Central memory CD8-positive, alpha-beta T cell (primary cell): ENCODE results near the gene NRARP.

Experiments
- ATAC-seq: fragments of 150-1000 bp; cut with Tn5 transposase; replicated peaks from 2 replicates; pipeline ENCODE4 v1.10.0; 2022; ENCODE audit warnings: mild to moderate bottlenecking, moderate FRiP score, moderate number of reproducible peaks; ENCODE audit not compliant: poor library complexity, severe bottlenecking; ENCODE audit errors: extremely low read depth
- DNase-seq, 2 donors: peaks; one replicate each; pipeline ENCODE4 v3.0.0; 2021; ENCODE audit warnings: low spot score in 2 of 2
- H3K27ac Mint-ChIP-seq: one replicate; pipeline ENCODE4 v1.8.0; 2022; ENCODE audit warnings: low read depth, mild to moderate bottlenecking, moderate library complexity, mixed read lengths
- H3K27me3 Mint-ChIP-seq: one replicate; pipeline ENCODE4 v1.8.0; 2022; ENCODE audit warnings: mixed read lengths
- H3K36me3 Mint-ChIP-seq: one replicate; pipeline ENCODE4 v1.8.0; 2022; ENCODE audit warnings: mild to moderate bottlenecking, moderate library complexity, mixed read lengths; ENCODE audit not compliant: insufficient read depth
- H3K4me1 Mint-ChIP-seq: one replicate; pipeline ENCODE4 v1.8.0; 2022; ENCODE audit warnings: mixed read lengths
- H3K4me3 Mint-ChIP-seq: one replicate; pipeline ENCODE4 v1.8.0; 2022; ENCODE audit warnings: mild to moderate bottlenecking, moderate library complexity, mixed read lengths
- H3K9me3 Mint-ChIP-seq: one replicate; pipeline ENCODE4 v1.8.0; 2022; ENCODE audit warnings: mixed read lengths

The NRARP gene

DNA sequence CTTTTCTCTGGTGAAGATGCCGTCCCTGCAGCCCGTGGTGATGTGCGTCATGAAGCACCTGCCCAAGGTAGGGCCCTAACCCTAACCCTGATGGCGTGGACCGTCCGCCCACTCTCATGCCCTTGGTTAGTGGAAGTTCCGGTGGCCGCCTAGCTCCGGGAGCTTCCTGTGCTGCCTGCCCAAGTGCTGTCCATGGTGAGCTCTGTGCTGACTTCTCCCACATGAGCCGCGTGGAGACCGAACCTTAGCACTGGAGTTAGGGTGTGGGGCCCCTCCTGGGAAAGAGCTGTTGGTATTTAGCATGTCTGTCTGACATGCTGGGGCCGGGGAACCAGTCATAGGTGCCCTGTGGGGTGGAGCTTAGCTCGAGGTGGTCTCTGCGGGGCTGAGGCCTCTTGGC lies 45.7 kb downstream of the NRARP start:
- DNase-seq (no peak), ATAC-seq (no peak)
- peaks cover 15% of the 10 kb centered on the region for H3K4me1 Mint-ChIP-seq
- H3K27ac Mint-ChIP-seq, result no peak overlapping the region
- no peaks in the 10 kb centered on the region for H3K27me3 Mint-ChIP-seq
- peaks cover 28% of the 10 kb centered on the region for H3K36me3 Mint-ChIP-seq
- peak overlapping the region; percentile 87 for H3K4me3 Mint-ChIP-seq
- H3K9me3 Mint-ChIP-seq, result no peaks in the 10 kb centered on the region

DNA sequence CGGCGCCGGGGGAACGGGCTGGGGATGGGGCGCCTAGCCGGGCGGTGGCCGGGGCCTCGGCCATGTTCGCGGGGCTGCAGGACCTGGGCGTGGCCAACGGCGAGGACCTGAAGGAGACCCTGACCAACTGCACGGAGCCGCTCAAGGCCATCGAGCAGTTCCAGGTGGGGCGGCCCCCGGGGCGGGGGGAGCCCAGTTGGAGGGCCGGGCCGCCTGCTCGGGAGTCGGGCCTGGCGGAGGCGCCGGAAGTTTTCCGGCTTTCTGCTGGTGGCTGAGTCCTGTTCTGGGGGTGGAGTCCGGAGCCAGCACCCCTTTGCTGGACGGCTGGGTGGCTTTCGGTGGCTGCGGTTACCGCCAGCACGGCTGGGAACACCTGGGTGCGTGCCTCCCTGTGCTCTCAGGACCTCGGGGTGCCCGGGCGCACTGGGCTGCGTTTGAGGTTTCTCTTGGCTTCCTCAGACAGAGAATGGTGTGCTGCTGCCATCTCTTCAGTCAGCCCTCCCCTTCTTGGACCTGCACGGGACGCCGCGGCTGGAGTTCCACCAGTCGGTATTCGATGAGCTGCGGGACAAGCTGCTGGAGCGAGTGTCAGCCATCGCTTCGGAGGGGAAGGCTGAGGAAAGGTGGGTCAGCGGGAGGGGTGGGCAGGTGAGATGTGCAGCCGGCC lies 46.5 kb downstream of the NRARP start:
- Mint-ChIP-seq H3K27ac (peak overlapping the region; percentile 59), H3K4me1 (peaks cover 15% of the 10 kb centered on the region), H3K36me3 (peaks cover 27% of the 10 kb centered on the region), H3K4me3 (peak overlapping the region; percentile 87), H3K9me3 (no peaks in the 10 kb centered on the region), H3K27me3 (no peaks in the 10 kb centered on the region)
- DNase-seq (peak in 1 of 2 donors; percentile 28), ATAC-seq (peak; percentile 34)

DNA sequence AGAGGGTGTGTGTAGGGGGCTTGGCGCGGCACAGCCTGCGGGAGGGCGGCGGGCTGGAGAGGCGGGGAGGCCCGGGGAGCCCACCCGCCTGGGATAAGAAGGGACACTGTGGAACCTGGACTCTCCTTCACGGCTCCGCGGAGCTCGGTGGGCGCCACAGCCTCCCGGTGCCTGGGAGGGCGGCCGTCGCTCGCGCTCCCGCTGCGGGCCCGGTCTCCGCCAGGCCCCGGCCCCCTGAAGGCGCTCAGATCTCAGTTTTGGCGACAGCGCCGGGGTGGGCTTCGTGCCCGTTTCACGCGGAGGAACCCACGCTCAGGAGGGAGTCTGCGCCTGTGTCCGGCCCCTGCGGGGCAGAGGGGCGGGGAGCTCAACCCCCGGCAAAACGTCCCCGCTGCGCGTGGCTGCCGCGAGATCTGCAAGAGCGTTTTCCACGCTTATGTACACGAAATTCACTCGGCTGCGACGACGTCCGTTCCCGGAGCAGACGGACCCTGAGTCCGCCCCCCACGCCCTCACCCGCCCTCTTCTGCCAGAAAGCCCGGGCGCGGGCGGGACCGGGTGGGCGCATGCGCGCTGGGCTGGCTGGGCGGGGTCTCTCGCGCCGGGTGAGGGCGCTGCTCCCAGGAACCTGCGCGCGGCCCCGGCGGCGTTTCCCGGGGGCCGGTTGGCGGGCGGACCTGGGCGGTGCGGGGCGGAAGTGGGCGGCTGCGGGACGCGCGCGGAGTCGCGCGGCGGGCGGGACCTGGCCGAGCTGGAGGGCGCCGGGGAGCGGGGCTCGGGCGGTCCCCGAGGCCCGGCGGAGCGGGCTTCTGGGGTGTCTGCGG lies 47.2 kb downstream of the NRARP start, which contains the start of gene NELFB:
NELFB (plus strand) TSS at position 704 of the 824 bp plus-strand sequence.
- ATAC-seq, result peak; percentile 86
- no peaks in the 10 kb centered on the region for H3K9me3 Mint-ChIP-seq
- H3K4me3 Mint-ChIP-seq, result peak within 1 kb of the TSS; percentile 87
- H3K27me3 Mint-ChIP-seq, result no peaks in the 10 kb centered on the region
- peak within 1 kb of the TSS; percentile 59 for H3K27ac Mint-ChIP-seq
- peaks cover 15% of the 10 kb centered on the region for H3K4me1 Mint-ChIP-seq
- H3K36me3 Mint-ChIP-seq, result peaks cover 27% of the 10 kb centered on the region
- DNase-seq, result peak; percentile 90 to 96

DNA sequence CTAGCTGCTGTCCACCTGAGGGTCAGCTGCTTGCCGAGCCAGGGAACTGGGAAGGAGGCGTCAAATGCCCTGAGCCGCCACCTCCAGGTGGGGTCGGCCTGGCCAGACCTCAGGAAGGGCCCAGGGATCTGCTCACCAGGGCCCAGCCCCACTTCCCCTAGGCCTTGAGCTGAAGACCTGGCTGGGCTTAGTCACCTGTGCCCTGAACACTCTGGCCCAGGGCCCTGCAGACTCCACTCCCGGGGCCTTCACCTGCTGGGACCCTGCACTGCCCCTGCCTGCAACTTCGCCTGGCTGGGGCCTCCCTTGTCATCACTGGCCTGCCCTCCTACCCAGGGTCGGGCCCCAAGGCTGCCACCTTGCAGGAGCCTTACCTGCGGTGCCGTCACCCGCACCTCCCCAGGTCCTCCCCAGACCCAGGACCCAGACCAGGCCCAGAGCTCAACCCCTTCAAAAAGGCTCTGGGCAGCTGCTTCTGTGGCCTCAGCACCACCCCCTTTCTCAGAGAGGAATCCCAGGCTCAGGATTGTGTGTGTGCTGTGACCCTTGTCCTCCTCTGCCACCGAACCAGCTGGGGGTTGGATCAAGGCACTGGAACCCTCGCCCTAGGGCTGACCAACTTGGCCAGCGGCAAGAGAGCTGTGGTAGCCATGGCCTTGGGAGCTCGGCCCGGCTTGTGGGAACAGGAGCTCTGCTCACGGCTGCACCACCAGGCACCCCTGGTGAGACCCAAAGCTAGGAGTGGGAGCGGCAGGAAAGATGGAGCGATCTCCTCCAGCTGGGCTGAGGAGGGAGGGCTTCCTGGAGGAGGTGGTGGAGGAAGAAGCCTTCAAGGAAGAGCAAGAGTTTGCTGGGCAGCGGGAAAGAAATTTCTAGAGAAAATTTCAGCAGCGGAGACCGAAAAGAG lies 48.1 kb downstream of the NRARP start:
- DNase-seq, result no peak
- ATAC-seq, result no peak
- H3K27ac Mint-ChIP-seq, result no peak overlapping the region

DNA sequence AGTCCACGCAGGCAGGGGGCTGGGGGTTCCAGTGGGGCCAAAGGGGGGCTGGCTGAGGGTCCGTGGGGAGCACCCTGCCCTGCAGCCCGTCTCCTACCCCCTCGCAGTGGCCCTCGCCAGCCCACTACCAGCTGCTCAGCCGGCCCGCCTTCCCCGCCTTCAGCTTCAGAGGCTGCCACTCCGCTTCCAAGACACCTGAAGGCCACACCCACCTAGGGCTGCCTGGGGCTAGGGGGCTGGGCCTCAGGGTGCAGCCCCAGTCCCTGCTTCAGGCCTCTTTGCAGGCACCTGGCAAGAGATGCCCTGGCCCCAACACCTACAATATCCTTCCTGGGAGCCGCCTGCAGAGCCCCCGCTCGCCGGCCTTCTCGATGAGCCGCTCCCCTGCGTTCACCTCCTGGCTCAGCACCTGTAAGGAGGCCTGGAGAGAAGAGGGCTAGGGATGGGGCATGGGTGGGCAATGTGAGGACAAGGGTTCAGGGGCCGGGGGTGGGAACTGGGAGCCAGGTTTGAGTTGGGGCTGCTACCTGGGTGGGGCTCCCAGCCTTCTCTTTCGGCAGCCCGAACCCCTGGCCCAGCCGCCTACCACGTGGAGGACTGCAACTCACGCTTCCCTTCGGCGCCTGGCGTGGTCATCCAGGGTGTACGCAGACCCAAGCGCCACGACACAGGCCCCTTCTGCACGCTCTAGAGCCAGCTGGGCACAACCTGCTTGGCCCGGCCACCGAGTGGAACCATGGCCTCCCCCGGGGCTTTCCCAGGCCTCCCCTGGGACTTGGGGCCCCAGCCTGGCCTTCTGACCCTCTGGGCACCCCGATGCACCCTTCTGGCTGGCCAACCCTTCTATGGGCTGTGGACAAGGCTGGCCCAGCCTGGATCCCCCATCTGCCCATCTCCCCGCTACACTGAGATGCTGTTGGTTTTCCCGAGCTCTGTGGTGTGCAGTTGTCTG lies 49.2 kb downstream of the NRARP start:
- no peaks in the 10 kb centered on the region for H3K27me3 Mint-ChIP-seq
- no peak for ATAC-seq
- peaks cover 18% of the 10 kb centered on the region for H3K36me3 Mint-ChIP-seq
- no peak for DNase-seq
- no peaks in the 10 kb centered on the region for H3K9me3 Mint-ChIP-seq
- no peak overlapping the region for H3K4me3 Mint-ChIP-seq
- H3K4me1 Mint-ChIP-seq, result peaks cover 15% of the 10 kb centered on the region
- no peak overlapping the region for H3K27ac Mint-ChIP-seq

More for the DNA sequence above, 48.1 kb downstream of the NRARP start:
- peaks cover 23% of the 10 kb centered on the region for H3K36me3 Mint-ChIP-seq
- no peaks in the 10 kb centered on the region for H3K27me3 Mint-ChIP-seq
- H3K9me3 Mint-ChIP-seq, result no peaks in the 10 kb centered on the region
- H3K4me1 Mint-ChIP-seq, result peaks cover 15% of the 10 kb centered on the region
- peak overlapping the region; percentile 87 for H3K4me3 Mint-ChIP-seq

DNA sequence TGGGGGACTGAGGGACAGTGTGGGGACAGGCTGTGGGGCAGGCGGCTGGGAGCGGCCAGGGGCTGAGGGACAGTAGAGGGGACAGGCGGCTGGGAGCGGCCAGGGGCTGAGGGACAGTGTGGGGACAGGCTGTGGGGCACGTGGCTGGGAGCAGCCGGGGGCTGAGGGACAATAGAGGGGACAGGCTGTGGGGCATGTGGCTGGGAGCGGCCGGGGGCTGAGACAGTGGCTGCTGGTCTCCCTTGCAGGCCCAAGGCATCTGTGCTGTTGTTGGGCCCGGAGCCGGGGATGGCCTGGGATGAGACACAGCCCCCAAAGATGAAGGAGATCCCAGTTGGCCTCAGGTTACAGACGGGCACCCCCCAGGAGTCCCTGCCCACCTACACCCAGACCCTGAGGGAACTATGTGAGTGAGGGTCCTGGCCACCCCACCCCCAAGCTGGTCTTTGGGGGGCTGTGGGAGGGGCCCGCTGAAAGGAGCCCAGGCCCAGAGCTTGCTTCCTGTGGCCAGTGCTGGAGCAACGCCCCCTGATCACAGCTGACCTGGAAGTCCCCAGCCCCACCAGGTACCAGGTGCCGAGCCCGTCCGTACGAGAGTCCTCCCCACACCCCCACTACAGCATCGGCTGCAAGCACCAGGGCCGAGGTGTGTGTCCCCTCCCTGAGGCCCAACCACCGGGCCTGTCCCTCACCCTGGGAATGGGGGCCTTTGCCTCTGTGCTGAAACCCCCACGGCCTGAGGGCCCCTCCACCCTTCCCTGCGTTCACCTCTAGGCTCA lies 50.4 kb downstream of the NRARP start:
- DNase-seq, result no peak
- Mint-ChIP-seq H3K36me3 (peaks cover 14% of the 10 kb centered on the region), H3K27ac (no peak overlapping the region), H3K4me1 (peaks cover 15% of the 10 kb centered on the region), H3K9me3 (no peaks in the 10 kb centered on the region), H3K4me3 (no peak overlapping the region), H3K27me3 (no peaks in the 10 kb centered on the region)
- ATAC-seq, result no peak

DNA sequence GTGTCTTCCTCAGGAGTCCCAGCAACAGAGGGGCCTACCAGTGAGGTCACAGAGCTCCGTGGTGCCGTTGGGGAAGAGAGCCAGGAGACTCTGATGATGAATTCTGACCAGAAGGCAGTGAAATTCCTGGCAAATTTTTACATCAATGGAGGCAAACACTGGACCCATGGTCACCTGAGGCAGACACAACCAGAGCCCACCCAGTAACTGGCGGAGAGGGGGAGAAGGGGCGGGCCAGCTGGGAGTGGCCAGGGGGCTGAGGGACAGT lies 50.9 kb downstream of the NRARP start, which contains the start of gene STPG3:
STPG3 (plus strand) TSS at position 93 of the 268 bp plus-strand sequence; CDS start at position 94, 1 bp downstream.
- DNase-seq (no peak), ATAC-seq (no peak)
- Mint-ChIP-seq H3K36me3 (peaks cover 12% of the 10 kb centered on the region), H3K9me3 (no peaks in the 10 kb centered on the region), H3K27ac (no peak within 1 kb of the TSS), H3K4me3 (no peak within 1 kb of the TSS), H3K4me1 (peaks cover 10% of the 10 kb centered on the region), H3K27me3 (no peaks in the 10 kb centered on the region)

DNA sequence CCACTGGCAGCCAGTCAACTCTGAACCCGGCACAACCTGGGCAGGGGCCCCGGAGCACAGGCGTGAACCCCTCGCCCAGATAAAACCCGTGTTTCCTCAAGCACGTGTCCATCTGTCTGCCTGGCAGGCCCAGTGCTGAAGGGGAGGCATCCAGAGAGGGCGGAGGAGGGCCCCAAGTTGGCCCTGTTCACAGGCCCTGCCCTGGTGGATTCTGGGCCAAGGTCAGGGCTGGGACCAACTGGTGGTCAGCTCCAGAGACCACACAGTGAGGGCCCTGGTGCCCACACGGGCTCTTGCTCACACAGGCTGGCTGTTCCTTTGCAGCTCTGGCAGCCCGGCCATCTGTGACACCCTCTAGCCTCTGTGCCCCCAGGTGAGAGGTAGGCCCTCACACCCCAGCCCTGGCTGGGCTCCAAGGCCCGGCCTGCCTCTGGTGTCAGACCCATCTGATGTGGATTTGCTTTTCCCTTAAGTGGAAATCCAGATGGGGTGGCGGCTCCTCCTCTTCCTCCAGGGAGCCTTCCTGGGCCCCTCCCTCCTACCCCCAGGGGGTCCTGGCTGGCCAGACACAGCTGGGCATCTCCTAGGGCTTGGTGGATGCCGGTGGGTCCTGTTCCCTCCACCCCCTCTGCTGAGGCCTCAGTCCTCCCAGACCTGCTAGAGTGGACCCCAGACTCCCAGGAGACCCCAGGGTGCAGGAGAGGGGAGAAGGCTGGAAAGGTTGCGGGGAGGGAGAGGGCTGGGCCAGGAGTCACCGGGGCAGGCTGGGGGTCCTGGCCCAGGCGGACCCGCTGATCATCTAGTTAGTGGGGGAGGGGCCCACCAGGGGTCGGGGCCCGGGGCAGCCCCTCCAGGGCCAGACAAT lies 51.5 kb downstream of the NRARP start:
- no peak overlapping the region for H3K4me3 Mint-ChIP-seq
- no peak for DNase-seq

More for the DNA sequence above, 51.5 kb downstream of the NRARP start:
- H3K36me3 Mint-ChIP-seq, result peaks cover 6% of the 10 kb centered on the region
- H3K27ac Mint-ChIP-seq, result no peak overlapping the region
- H3K27me3 Mint-ChIP-seq, result no peaks in the 10 kb centered on the region
- no peaks in the 10 kb centered on the region for H3K9me3 Mint-ChIP-seq
- ATAC-seq, result no peak
- H3K4me1 Mint-ChIP-seq, result peaks cover 5% of the 10 kb centered on the region
